HG02981 (cell line): Measurements from ENCODE around the gene TSPYL1.
"Not testable (repeated sequence)": the region's sequence is repeated elsewhere in the genome, so short reads cannot be mapped to it uniquely, and the experiment has no call there.

Experiments
- ATAC-seq: cut with Tn5 transposase; IDR thresholded peaks from one replicate; pipeline ENCODE4 v1.9.1; 2021; ENCODE audit warnings: mild to moderate bottlenecking, moderate library complexity; ENCODE audit not compliant: unreplicated experiment

Gene TSPYL1

GRCh38 chr6:116298973-116299372, 19.2 kb upstream of the TSPYL1 start:
- peak; percentile 78 for ATAC-seq

GRCh38 chr6:116298273-116298672, 18.5 kb upstream of the TSPYL1 start:
- ATAC-seq = no peak

- ATAC-seq = no peak
Observed at GRCh38 chr6:116292553-116292952, 12.8 kb upstream of the TSPYL1 start.

DNA sequence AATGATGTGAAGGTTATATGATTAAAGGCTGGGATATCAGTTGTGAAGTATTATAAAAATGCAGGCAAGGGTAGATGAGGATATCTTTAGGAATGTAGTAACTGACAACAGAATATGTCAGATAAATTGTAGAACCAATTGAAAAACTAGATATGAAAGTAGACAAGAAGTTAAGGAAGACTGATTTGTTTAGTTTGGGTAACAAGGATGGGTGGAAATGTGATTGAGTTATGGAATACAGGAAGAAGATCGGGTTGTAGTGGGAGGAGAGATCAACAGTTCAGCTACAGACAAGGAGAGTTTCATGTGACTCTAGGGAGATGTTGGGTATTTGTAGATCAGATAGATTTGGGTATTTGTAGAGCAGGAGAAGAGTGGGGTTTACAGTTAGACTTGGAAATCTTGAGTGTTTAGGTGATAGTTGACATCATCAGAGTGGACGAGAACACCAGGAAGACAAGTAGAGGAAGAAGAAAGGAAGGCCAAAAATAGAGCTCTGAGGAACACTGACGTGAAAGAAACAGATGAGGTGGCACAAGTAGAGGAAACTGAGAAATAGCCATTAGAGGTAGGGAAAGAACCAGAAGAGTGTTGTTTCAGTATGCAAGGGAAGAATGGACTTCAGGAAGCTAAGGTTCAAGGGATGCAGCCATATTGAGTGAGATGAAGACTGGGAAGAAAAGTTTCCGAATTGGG, 12.1 kb upstream of the TSPYL1 start:
- no peak for ATAC-seq

DNA sequence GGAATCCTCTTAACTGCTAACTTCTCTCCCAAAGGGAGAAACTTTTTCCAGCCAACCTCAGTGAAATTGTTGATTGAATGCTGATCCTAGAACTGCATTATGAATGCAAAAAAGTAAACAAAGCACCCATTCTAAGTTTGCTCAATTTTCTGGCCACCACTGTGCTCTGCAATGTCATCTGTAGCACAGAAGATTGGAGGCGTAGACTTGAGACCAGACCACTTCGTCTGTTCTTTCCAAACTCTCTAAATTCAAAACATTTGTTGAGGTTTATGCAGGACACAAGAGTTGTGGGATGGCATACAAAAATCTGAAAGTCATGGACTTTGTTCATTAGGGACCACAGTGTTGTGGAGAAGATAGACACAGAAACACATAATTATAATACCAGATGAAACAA, 11.1 kb upstream of the TSPYL1 start:
- ATAC-seq = no peak

GRCh38 chr6:116289876-116290275, 10.1 kb upstream of the TSPYL1 start:
- ATAC-seq = no peak

- no peak for ATAC-seq
Observed at GRCh38 chr6:116287689-116288282, 8.1 kb upstream of the TSPYL1 start.

GRCh38 chr6:116286773-116287358, 7.1 kb upstream of the TSPYL1 start:
- no peak for ATAC-seq

DNA sequence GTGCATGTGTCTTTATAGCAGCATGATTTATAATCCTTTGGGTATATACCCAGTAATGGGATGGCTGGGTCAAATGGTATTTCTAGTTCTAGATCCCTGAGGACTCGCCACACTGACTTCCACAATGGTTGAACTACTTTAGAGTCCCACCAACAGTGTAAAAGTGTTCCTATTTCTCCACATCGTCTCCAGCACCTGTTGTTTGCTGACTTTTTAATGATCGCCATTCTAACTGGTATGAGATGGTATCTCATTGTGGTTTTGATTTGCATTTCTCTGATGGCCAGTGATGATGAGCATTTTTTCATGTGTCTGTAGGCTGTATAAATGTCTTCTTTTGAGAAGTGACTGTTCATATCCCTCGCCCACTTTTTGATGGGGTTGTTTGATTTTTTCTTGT, 5.3 kb upstream of the TSPYL1 start:
- ATAC-seq = not testable (repeated sequence)

DNA sequence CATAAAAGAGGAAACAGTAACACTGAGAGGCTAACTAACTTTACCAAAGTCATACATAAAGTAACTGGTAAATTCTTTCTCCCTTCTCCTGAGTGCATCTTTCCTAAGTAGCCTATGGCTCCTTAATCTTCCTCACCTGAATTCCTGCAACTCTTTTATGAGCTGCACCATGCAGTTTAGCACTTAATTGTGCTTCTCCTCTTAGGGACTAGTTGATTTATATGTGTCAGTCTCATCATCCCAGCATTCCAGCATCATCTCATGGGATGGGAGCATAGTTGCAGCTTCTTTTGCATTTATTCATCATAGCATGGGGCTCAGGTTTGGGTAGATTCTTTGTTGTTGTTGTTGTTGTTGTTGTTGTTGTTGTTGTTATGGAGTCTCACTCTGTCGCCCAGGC, 3.5 kb upstream of the TSPYL1 start:
- no peak for ATAC-seq

- ATAC-seq = no peak
Observed at GRCh38 chr6:116282698-116283097, 3.0 kb upstream of the TSPYL1 start.

DNA sequence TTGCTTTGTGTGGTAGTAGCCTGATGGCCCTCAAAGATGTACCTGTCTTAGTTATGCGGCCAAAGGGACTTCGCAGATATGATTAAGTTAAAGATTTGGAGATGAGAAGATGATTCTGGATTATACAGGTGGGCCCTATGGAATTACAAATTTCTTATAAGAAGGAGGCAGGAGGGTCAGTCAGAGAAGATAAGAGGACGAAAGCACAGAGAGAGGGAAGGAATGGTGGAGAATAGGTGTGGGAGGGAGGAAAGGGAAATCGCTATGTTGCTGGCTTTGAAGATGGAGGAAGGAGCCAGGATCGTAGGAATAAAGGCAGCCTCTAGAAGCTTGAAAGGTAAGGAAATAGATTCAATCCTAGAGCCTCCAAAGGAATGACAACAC, 1.2 kb upstream of the TSPYL1 start:
- ATAC-seq = no peak

DNA sequence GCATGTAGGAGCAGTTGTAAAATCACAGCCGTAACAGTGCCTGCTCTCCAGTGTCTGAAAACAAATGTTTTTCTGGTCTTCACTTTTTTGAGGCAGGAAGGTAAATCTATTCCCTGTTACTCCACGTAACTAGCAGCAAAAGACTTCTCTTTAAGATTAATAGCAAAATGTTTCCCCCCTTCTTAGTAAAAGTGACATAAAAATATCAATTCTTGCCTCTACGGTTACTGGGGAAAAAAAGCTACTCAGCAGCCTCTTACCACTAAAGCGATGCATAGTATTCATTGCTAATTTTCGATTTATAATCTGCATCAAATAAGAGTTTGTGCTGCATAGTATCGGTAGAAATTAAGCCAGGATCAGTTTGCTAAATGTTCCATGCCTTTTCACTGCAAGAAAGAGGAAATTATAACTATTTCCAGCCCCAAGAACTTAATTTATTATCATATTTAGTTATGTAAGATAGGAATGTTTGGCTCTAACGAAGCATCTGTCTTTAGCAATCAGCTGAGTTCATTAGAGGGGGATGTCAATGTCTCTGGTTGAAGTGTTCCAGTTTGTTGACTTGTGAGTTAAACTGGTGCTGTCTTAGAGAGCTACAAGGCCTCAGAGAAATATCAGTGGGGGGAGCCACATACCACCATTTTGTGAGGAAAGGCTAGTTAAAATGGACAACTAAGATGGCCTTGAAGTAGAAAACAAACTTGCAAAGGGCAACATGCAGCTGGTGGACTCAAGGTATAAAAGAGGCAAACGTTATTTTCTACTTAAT, 617 bp upstream of the TSPYL1 start:
- no peak for ATAC-seq

- ATAC-seq = no peak
Observed at GRCh38 chr6:116278854-116279231, 887 bp downstream of the TSPYL1 start.

DNA sequence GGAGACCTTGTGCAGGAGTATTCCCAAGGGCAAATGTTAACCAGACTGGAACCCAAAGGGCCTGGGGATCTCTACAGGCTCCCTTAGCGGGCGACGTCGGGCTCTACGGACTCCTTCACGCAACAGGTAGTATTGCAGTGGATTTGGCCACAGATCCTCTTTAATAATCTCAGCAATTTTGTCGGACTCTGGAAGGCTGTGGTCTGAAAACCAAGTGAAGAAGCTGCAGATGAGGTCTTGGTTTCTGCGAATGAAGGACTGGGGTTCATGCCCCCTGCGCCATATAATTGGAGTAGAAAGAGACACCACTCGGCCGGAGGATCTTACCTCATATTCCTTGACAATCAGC, 1.3 kb downstream of the TSPYL1 start:
- ATAC-seq = no peak

- ATAC-seq = no peak
Observed at GRCh38 chr6:116277124-116277523, 2.6 kb downstream of the TSPYL1 start.

DNA sequence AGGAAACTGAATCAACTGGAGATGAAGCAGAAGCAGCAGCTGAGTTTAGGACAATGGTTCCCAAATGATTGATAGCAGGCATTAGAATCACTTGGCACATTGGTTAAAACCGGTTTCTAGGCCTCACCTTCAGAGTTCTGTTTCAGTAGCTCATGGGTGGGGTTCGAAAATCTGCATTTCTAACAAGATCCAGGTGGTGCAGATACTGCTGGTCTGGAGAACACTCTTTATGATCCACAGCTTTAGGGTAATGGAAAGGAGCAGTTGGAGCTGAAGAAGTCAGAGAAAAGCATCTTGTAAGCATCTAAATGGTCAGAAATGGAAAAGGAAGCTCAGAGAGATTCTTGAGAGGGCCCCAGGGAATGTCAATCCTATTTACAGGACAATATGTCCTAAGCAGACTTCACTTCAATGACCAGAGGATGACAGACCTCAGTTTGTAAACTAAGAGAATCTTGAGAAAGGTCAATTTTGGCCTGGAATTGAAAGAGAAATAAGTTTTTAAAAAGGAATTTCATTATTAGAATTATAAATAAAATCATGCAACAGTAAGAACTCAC, 8.5 kb downstream of the TSPYL1 start:
- ATAC-seq = no peak

DNA sequence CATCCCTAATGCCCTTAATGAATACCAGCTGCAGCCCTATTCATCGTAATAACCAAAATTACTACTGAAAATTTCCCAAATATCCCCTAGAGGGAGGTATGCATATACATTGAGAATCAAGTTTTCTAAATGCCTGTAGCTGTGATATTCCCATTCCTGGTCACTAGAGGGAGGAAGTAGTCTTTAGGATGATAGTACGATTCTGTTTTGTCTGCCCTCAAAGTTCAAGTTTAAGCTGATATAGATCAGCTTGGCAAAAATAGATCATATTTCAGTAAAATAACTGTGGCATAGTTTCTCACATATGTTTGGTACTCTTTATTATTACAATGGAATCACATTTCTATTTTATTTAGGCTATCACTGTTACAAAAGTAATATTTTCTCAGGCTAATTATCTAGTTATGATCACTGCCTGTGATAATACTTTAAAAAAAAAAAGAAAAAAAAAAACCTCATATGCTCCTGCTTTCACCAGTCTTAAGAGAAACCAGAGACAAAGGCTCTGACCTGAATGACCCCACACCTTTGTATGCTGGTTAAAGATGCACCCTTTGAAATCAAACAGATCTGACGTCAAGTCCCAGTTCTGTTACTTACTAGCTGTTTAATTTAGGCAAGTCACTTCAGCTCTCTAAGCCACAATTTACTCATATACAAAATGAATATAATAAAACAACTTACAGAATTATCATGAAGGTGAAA, 11.0 kb downstream of the TSPYL1 start:
- ATAC-seq = peak; percentile 90

DNA sequence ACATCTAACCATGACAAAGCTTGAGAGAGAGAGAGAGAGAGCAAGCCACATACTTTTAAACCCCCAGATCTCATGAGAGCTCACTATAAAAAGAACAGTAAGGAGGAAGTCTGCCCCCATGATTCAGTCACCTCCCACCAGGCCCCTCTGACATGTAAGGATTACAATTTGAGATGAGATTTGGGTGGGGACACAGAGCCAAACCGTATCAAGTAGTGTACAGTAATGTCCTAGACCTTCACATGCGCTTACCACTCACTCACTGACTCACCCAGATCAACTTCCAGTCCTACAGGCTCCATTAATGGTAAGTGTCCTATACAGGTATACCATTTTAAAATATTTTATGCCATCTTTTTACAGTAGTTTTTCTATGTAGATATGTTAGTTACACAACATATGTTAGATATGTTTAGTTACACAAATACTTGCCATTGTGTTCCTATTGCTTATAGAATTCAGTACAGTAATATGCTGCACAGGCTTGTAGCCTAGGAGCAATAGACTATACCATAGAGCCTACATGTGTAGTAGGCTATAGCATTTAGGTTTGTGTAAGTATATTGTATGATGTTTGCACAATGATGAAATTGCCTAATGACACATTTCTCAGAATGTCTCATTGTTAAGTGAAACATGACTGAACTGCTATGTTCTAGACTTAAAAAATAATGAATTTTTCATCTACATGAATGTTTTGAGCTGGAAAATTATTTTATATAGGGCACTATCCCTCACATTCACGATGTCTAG, 11.7 kb downstream of the TSPYL1 start:
- peak; percentile 15 for ATAC-seq

GRCh38 chr6:116266803-116267202, 12.9 kb downstream of the TSPYL1 start:
- no peak for ATAC-seq
